ENCODE results near the gene MB. TPM values are rescaled to one million over a fixed set of nuclear protein-coding genes. Genes with fewer than 3 reads are reported as not detected.

MB gene
- total RNA-seq, 2 donors from 2014 or later, result 1.4 to 2.6 TPM

DNA sequence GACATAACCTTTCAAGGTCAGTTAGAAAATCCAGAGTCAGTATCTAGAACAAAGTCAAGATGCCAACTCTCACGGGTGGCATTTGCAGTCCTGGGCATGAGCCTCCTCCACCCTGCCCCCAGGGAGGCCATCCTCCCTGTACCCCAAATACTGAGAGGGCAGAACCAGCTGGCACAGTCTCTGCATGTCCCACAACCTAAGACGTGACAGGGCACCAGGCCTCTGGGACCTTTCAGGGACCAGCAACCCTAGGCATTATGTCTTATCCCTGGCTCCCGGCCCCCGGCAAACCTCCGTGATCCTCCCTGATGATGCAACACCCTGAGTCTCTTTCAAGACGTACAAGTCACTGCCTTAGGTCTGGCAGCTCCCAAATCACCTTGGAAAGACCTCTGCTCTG is 2.0 kb downstream of the MB start:
- H3K36me3 Mint-ChIP-seq (ENCODE audit: low read depth), result no peaks in the 10 kb centered on the region
- no peak for DNase-seq
- Histone ChIP-seq H3K27me3 (ENCODE audit: control insufficient read depth, insufficient read depth, low read length, poor library complexity, severe bottlenecking) (peaks cover 9% of the 10 kb centered on the region), H3K4me3 (ENCODE audit: low read length) (no peak overlapping the region), H3K9me3 (ENCODE audit: control insufficient read depth, low read length) (no peaks in the 10 kb centered on the region), H3K9ac (ENCODE audit: extremely low read depth, low read length, poor library complexity, severe bottlenecking) (no peak overlapping the region), H3K27ac (ENCODE audit: low read depth, low read length) (no peak overlapping the region), H3K4me1 (ENCODE audit: control insufficient read depth, insufficient read depth, low read length) (no peaks in the 10 kb centered on the region), H3K36me3 (ENCODE audit: control insufficient read depth, insufficient read depth, low read length) (no peaks in the 10 kb centered on the region)
- H3K4me3 Mint-ChIP-seq, result no peak overlapping the region
- H3K27ac Mint-ChIP-seq, result no peak overlapping the region
- no peaks in the 10 kb centered on the region for H3K9me3 Mint-ChIP-seq
- H3K4me1 Mint-ChIP-seq, result no peaks in the 10 kb centered on the region
- 82 to 98% methylated on average over 4 to 6 of the region's 6 CpGs for WGBS, 2 experiments (ENCODE audit: insufficient coverage in 1 of 2, insufficient read length in 1 of 2)
- TF ChIP-seq, protein P1, sequence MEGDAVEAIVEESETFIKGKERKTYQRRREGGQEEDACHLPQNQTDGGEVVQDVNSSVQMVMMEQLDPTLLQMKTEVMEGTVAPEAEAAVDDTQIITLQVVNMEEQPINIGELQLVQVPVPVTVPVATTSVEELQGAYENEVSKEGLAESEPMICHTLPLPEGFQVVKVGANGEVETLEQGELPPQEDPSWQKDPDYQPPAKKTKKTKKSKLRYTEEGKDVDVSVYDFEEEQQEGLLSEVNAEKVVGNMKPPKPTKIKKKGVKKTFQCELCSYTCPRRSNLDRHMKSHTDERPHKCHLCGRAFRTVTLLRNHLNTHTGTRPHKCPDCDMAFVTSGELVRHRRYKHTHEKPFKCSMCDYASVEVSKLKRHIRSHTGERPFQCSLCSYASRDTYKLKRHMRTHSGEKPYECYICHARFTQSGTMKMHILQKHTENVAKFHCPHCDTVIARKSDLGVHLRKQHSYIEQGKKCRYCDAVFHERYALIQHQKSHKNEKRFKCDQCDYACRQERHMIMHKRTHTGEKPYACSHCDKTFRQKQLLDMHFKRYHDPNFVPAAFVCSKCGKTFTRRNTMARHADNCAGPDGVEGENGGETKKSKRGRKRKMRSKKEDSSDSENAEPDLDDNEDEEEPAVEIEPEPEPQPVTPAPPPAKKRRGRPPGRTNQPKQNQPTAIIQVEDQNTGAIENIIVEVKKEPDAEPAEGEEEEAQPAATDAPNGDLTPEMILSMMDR (conservative IDR thresholded peaks at IDR 0.05), result no peak
- H3K27me3 Mint-ChIP-seq (ENCODE audit: insufficient read depth), result no peaks in the 10 kb centered on the region

DNA sequence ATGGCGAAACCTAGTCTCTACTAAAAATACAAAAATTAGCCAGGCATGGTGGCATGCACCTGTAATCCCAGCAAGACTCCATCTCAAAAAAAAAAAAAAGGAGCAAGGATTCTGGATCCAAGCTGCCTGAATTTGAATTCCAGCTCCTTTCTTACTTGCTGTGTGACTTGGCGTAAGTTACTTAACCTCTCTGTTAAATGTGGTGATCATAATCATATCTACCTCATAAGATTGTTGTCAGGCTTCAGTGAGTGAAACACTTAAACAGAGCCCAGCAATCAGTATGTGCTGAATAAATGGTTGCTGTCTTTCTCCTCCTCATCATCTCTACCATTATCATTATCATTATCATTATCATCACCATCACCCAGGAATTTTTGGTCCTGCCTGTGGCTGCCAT is 2.7 kb downstream of the MB start:
- 98% methylated on average over 2 of the region's 2 CpGs; no CpG with 5 or more reads in 1 of the 2 experiments for WGBS, 2 experiments (ENCODE audit: insufficient coverage in 1 of 2, insufficient read length in 1 of 2)
- Mint-ChIP-seq H3K27me3 (ENCODE audit: insufficient read depth) (no peaks in the 10 kb centered on the region), H3K4me3 (no peak overlapping the region), H3K27ac (no peak overlapping the region), H3K36me3 (ENCODE audit: low read depth) (no peaks in the 10 kb centered on the region), H3K9me3 (no peaks in the 10 kb centered on the region), H3K4me1 (no peaks in the 10 kb centered on the region)
- H3K9me3 ChIP-seq (ENCODE audit: control insufficient read depth, low read length), result no peaks in the 10 kb centered on the region
- no peak for DNase-seq
- H3K4me3 ChIP-seq (ENCODE audit: low read length), result no peak overlapping the region
- no peak overlapping the region for H3K9ac ChIP-seq (ENCODE audit: extremely low read depth, low read length, poor library complexity, severe bottlenecking)
- peaks cover 9% of the 10 kb centered on the region for H3K27me3 ChIP-seq (ENCODE audit: control insufficient read depth, insufficient read depth, low read length, poor library complexity, severe bottlenecking)
- no peaks in the 10 kb centered on the region for H3K4me1 ChIP-seq (ENCODE audit: control insufficient read depth, insufficient read depth, low read length)
- no peaks in the 10 kb centered on the region for H3K36me3 ChIP-seq (ENCODE audit: control insufficient read depth, insufficient read depth, low read length)
- no peak overlapping the region for H3K27ac ChIP-seq (ENCODE audit: low read depth, low read length)
- TF ChIP-seq, protein P1 (conservative IDR thresholded peaks at IDR 0.05), result no peak

DNA sequence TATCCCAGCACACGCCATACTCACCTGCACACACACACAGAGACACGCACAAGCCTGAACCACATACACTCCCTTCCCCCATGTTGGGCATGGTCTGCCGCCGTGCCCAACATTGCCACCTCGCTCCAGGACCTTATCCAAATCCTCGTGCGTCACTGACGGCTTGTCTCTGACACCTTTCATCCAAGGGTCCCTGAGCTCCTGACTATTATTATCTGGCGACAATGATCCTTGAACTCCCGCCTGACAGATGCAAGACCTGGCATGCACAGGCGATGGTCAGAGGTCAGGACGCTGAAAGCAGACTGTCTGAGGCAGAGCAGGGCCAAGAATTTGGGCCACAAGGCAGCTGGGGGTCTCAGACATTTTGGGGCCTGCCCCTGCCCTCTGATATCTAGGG is 4.2 kb downstream of the MB start:
- no peaks in the 10 kb centered on the region for H3K9me3 ChIP-seq (ENCODE audit: control insufficient read depth, low read length)
- H3K27ac ChIP-seq (ENCODE audit: low read depth, low read length), result no peak overlapping the region
- H3K4me3 ChIP-seq (ENCODE audit: low read length), result no peak overlapping the region
- no peaks in the 10 kb centered on the region for H3K36me3 Mint-ChIP-seq (ENCODE audit: low read depth)
- peaks cover 1% of the 10 kb centered on the region for H3K27me3 Mint-ChIP-seq (ENCODE audit: insufficient read depth)
- H3K27ac Mint-ChIP-seq, result no peak overlapping the region
- H3K4me1 ChIP-seq (ENCODE audit: control insufficient read depth, insufficient read depth, low read length), result no peaks in the 10 kb centered on the region
- no peak overlapping the region for H3K9ac ChIP-seq (ENCODE audit: extremely low read depth, low read length, poor library complexity, severe bottlenecking)
- H3K4me1 Mint-ChIP-seq, result no peaks in the 10 kb centered on the region
- TF ChIP-seq, protein P1 (conservative IDR thresholded peaks at IDR 0.05), result no peak
- no peaks in the 10 kb centered on the region for H3K9me3 Mint-ChIP-seq
- DNase-seq, result no peak
- peaks cover 9% of the 10 kb centered on the region for H3K27me3 ChIP-seq (ENCODE audit: control insufficient read depth, insufficient read depth, low read length, poor library complexity, severe bottlenecking)
- 93 to 94% methylated on average over 8 to 12 of the region's 12 CpGs for WGBS, 2 experiments (ENCODE audit: insufficient coverage in 1 of 2, insufficient read length in 1 of 2)
- no peaks in the 10 kb centered on the region for H3K36me3 ChIP-seq (ENCODE audit: control insufficient read depth, insufficient read depth, low read length)
- no peak overlapping the region for H3K4me3 Mint-ChIP-seq

Data from endodermal cell (in vitro differentiated cells).